Measurements from ENCODE around the gene SHCBP1. TPM values are rescaled to one million over a fixed set of nuclear protein-coding genes. Genes with fewer than 3 reads are reported as not detected.

SHCBP1 gene, protein sequence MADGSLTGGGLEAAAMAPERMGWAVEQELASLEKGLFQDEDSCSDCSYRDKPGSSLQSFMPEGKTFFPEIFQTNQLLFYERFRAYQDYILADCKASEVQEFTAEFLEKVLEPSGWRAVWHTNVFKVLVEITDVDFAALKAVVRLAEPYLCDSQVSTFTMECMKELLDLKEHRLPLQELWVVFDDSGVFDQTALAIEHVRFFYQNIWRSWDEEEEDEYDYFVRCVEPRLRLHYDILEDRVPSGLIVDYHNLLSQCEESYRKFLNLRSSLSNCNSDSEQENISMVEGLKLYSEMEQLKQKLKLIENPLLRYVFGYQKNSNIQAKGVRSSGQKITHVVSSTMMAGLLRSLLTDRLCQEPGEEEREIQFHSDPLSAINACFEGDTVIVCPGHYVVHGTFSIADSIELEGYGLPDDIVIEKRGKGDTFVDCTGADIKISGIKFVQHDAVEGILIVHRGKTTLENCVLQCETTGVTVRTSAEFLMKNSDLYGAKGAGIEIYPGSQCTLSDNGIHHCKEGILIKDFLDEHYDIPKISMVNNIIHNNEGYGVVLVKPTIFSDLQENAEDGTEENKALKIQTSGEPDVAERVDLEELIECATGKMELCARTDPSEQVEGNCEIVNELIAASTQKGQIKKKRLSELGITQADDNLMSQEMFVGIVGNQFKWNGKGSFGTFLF
- total RNA-seq, result 3.1 and 3.6 TPM in 2 replicates

GRCh38 chr16:46621006-46621933, at the start of gene SHCBP1:
Gene SHCBP1, minus strand, starts transcription at chr16:46621379. Its CDS starts 20 bp downstream, at chr16:46621359.

Other genes with a start within 250 kb of the SHCBP1 start
- gene VPS35, start 67.8 kb upstream of the SHCBP1 start, total RNA-seq, result 63.0 and 87.8 TPM in 2 replicates
- 1.1 and 1.3 TPM in 2 replicates for gene ORC6, start 68.3 kb upstream of the SHCBP1 start, total RNA-seq
- 0.14 and 0.28 TPM in 2 replicates for gene MYLK3, start 127.0 kb upstream of the SHCBP1 start, total RNA-seq
- gene C16orf87, start 209.8 kb upstream of the SHCBP1 start, total RNA-seq, result 9.4 and 11.9 TPM in 2 replicates